K562 (cell line): ENCODE results near the gene SDCCAG8. TPM values are rescaled to one million over a fixed set of nuclear protein-coding genes. Genes with fewer than 3 reads are reported as not detected.

Source experiments
- CBX3 ChIP-seq, 2 experiments: IDR thresholded peaks; 1 replicate in 1 of 2; 2 replicates in 1 of 2; pipeline ENCODE4 v1.6.1; 2012; ENCODE audit warnings: inconsistent platforms in 2 of 2, low read length in 2 of 2, borderline replicate concordance in 1 of 2, control low read depth in 1 of 2
- EP300 ChIP-seq: IDR thresholded peaks from 2 replicates; pipeline ENCODE4 v1.6.1; 2012; ENCODE audit warnings: low read length, improper control_type of control experiment
- RCOR1 ChIP-seq, 2 experiments: IDR thresholded peaks; 2 replicates each; pipeline ENCODE4 v1.6.1; 2012; ENCODE audit warnings: low read depth in 2 of 2, low read length in 2 of 2, borderline replicate concordance in 1 of 2, improper control_type of control experiment in 1 of 2
- SAFB ChIP-seq: fragments of 200-400 bp; formaldehyde crosslinking; IDR thresholded peaks from 2 replicates; pipeline ENCODE4 v1.6.1; 2017; ENCODE audit warnings: low read depth, low read length, borderline replicate concordance
- SPI1 ChIP-seq: IDR thresholded peaks from 2 replicates; pipeline ENCODE4 v1.6.1; 2011; ENCODE audit warnings: low read depth, low read length, control low read depth, borderline replicate concordance
- TBL1XR1 ChIP-seq, 2 experiments: IDR thresholded peaks; 2 replicates each; pipeline ENCODE4 v1.6.1; 2012; ENCODE audit warnings: improper control_type of control experiment in 2 of 2, low read length in 2 of 2, mild to moderate bottlenecking in 1 of 2
- YY1 ChIP-seq, 3 experiments: IDR thresholded peaks; 2 replicates each; pipeline ENCODE4 v1.6.1; 2011; ENCODE audit warnings: low read length in 2 of 3, mild to moderate bottlenecking in 2 of 3, moderate library complexity in 2 of 3, borderline replicate concordance in 1 of 3, control low read depth in 1 of 3, low read depth in 1 of 3; ENCODE audit not compliant: insufficient read depth in 3 of 3, insufficient replicate concordance in 2 of 3, control insufficient read depth in 1 of 3, insufficient read length in 1 of 3; ENCODE audit errors: extremely low read depth in 1 of 3
- ZBTB7A ChIP-seq: IDR thresholded peaks from 2 replicates; pipeline ENCODE4 v1.6.1; 2011; ENCODE audit warnings: low read depth, mild to moderate bottlenecking, low read length, moderate library complexity, borderline replicate concordance; ENCODE audit not compliant: control insufficient read depth
- ZNF239 ChIP-seq: fragments of 250-450 bp; sonication (Bioruptor Pico); IDR thresholded peaks from 2 replicates; pipeline ENCODE4 v1.4.0; 2020; ENCODE audit warnings: mild to moderate bottlenecking
- ZNF311 ChIP-seq: fragments of 250-450 bp; sonication (Bioruptor Pico); IDR thresholded peaks from 2 replicates; pipeline ENCODE4 v1.4.0; 2020; ENCODE audit warnings: mild to moderate bottlenecking, moderate library complexity
- ZNF347 ChIP-seq: fragments of 450-650 bp; formaldehyde crosslinking; IDR thresholded peaks from 2 replicates; pipeline ENCODE4 v1.4.0; 2020; ENCODE audit warnings: low read depth, mild to moderate bottlenecking, moderate library complexity
- polyA plus RNA-seq, 8 experiments: library from polyadenylated mRNA; depleted of rRNA in 4 of 8; stranded (reverse) in 5 of 8; unstranded in 3 of 8; fragments of >200 nt; fragmentation: Nextera tagmentation in 2 of 8; fragmentation: Illumina TruSeq in 1 of 8; extraction: Ambion mirVana in 2 of 8; extraction: Trizol in 1 of 8; gene quantifications; 2 replicates each; pipeline versions ENCODE4 v1.2.1 to v1.2.3, GENCODE V29; 2011 to 2014; ENCODE audit warnings: inconsistent platforms in 1 of 8, missing spikeins in 1 of 8
- total RNA-seq, 7 experiments: library from RNA; depleted of rRNA in 6 of 7; stranded (reverse); fragments of >200 nt in 6 of 7; fragmentation: Illumina TruSeq in 2 of 7; extraction: Trizol in 2 of 7; gene quantifications; 2 replicates each; pipeline versions ENCODE4 v1.2.1 to v1.2.3, GENCODE V29; 2011 to 2021; ENCODE audit warnings: low replicate concordance in 1 of 7
- TF ChIP-seq, protein P1 (sequence below): sonication (generic); formaldehyde crosslinking; IDR thresholded peaks from 2 replicates; pipeline ENCODE4 v1.8.0; 2023; ENCODE audit warnings: missing genetic modification reagents, mild to moderate bottlenecking, borderline replicate concordance
- TF ChIP-seq, protein P2 (sequence below), 2 experiments: fragments of 450-650 bp; conservative IDR thresholded peaks; 2 replicates each; pipeline ENCODE4 v1.6.1; 2017; ENCODE audit warnings: mild to moderate bottlenecking in 2 of 2, moderate library complexity in 2 of 2
- TF ChIP-seq, protein P3 (sequence below): fragments of 200-800 bp; sonication (Bioruptor generic); IDR thresholded peaks from 2 replicates; pipeline ENCODE4 v1.6.1; 2017; ENCODE audit warnings: missing genetic modification characterization, missing compliant biosample characterization

SDCCAG8 gene
- total and polyA plus RNA-seq, 9 of the 15 experiments (the other 6 are each of a cell fraction or from before 2014, with no cell fraction given): 17.9 to 36.7 (median 25.4) TPM

DNA sequence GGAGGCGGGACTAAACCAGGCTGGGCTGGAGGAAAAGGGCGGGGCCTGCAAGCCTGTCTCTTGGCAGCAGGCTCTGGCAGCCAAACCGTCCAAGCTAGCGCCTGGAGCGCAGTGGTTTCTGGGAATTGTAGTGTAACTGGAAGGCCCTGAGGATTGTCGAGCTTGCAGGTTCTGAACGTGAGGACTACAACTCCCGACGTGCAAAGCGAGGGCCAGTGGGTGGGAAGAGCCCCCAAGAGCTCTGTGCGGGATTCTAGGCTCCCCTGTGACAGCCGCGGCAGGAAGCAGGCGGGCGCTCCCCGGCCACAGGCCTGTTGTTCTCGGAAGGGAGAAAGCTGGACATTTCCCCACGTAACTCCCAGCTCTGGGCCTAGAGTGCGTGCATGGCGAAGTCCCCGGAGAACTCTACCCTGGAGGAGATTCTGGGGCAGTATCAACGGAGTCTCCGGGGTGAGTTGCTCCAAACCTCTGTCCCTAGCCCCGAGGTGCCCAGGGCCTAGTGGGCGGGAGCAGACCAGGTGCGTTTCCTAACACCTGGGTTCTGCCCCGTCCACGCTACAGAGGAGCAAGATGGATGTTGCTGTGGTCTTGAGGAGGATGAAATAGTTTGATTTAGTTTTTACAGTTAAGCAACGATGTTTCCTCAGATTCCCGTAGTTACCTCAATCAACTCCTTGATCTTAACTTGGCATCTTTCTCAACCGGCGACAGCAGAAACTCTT is at the start of gene SDCCAG8 (continued):
- TF ChIP-seq ZBTB7A (peak; percentile 86; the same call in 1 of the 2 replicates), TBL1XR1 (IDR thresholded peaks at IDR 0.05; ENCODE audit: low read length in 2 of 2) (0 out of 4 replicates have a peak, but pooled peaks of 1 of the 2 experiments have one; percentile 10), RCOR1 (IDR thresholded peaks at IDR 0.05; ENCODE audit: borderline replicate concordance in 1 of 2, low read depth in 2 of 2, low read length in 2 of 2) (0 out of 4 replicates have a peak, but pooled peaks of 1 of the 2 experiments have one; percentile 9), SAFB (0 out of 2 replicates have a peak, but pooled peaks have one; percentile 42), CBX3 (IDR thresholded peaks at IDR 0.05; ENCODE audit: borderline replicate concordance in 1 of 2, low read length in 2 of 2) (peak in 1 of 2 experiments; percentile 39; a peak in 1 of 3 replicates), SPI1 (peak; percentile 5; the same call in 1 of the 2 replicates), EP300 (peak; percentile 46), ZNF311 (CRISPR knock-in tag) (0 out of 2 replicates have a peak, but pooled peaks have one; percentile 39), ZNF239 (CRISPR knock-in tag) (peak; percentile 42; the same call in 1 of the 2 replicates), ZNF347 (CRISPR knock-in tag) (no peak), YY1 (IDR thresholded peaks at IDR 0.05; ENCODE audit: borderline replicate concordance in 1 of 3, control insufficient read depth in 1 of 3, extremely low read depth in 1 of 3, insufficient read depth in 3 of 3, insufficient read length in 1 of 3, insufficient replicate concordance in 2 of 3, low read depth in 1 of 3, low read length in 2 of 3) (peak in 1 of 3 experiments; percentile 73)
- TF ChIP-seq, protein P1, sequence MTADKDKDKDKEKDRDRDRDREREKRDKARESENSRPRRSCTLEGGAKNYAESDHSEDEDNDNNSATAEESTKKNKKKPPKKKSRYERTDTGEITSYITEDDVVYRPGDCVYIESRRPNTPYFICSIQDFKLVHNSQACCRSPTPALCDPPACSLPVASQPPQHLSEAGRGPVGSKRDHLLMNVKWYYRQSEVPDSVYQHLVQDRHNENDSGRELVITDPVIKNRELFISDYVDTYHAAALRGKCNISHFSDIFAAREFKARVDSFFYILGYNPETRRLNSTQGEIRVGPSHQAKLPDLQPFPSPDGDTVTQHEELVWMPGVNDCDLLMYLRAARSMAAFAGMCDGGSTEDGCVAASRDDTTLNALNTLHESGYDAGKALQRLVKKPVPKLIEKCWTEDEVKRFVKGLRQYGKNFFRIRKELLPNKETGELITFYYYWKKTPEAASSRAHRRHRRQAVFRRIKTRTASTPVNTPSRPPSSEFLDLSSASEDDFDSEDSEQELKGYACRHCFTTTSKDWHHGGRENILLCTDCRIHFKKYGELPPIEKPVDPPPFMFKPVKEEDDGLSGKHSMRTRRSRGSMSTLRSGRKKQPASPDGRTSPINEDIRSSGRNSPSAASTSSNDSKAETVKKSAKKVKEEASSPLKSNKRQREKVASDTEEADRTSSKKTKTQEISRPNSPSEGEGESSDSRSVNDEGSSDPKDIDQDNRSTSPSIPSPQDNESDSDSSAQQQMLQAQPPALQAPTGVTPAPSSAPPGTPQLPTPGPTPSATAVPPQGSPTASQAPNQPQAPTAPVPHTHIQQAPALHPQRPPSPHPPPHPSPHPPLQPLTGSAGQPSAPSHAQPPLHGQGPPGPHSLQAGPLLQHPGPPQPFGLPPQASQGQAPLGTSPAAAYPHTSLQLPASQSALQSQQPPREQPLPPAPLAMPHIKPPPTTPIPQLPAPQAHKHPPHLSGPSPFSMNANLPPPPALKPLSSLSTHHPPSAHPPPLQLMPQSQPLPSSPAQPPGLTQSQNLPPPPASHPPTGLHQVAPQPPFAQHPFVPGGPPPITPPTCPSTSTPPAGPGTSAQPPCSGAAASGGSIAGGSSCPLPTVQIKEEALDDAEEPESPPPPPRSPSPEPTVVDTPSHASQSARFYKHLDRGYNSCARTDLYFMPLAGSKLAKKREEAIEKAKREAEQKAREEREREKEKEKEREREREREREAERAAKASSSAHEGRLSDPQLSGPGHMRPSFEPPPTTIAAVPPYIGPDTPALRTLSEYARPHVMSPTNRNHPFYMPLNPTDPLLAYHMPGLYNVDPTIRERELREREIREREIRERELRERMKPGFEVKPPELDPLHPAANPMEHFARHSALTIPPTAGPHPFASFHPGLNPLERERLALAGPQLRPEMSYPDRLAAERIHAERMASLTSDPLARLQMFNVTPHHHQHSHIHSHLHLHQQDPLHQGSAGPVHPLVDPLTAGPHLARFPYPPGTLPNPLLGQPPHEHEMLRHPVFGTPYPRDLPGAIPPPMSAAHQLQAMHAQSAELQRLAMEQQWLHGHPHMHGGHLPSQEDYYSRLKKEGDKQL (CRISPR knock-in tag): no peak
- TF ChIP-seq, protein P2, sequence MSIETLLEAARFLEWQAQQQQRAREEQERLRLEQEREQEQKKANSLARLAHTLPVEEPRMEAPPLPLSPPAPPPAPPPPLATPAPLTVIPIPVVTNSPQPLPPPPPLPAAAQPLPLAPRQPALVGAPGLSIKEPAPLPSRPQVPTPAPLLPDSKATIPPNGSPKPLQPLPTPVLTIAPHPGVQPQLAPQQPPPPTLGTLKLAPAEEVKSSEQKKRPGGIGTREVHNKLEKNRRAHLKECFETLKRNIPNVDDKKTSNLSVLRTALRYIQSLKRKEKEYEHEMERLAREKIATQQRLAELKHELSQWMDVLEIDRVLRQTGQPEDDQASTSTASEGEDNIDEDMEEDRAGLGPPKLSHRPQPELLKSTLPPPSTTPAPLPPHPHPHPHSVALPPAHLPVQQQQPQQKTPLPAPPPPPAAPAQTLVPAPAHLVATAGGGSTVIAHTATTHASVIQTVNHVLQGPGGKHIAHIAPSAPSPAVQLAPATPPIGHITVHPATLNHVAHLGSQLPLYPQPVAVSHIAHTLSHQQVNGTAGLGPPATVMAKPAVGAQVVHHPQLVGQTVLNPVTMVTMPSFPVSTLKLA (conservative IDR thresholded peaks at IDR 0.05): peak; percentile 71 to 86
- TF ChIP-seq, protein P3, sequence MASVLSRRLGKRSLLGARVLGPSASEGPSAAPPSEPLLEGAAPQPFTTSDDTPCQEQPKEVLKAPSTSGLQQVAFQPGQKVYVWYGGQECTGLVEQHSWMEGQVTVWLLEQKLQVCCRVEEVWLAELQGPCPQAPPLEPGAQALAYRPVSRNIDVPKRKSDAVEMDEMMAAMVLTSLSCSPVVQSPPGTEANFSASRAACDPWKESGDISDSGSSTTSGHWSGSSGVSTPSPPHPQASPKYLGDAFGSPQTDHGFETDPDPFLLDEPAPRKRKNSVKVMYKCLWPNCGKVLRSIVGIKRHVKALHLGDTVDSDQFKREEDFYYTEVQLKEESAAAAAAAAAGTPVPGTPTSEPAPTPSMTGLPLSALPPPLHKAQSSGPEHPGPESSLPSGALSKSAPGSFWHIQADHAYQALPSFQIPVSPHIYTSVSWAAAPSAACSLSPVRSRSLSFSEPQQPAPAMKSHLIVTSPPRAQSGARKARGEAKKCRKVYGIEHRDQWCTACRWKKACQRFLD (CRISPR knock-in tag): peak; percentile 68
